Effector CD4-positive, alpha-beta T cell (primary cell): ENCODE results near the gene CD9.
"Not testable (repeated sequence)": the region's sequence is repeated elsewhere in the genome, so short reads cannot be mapped to it uniquely, and the experiment has no call there.

Experiments used
- DNase-seq: peaks from one replicate; pipeline ENCODE4 v3.0.0-alpha.2; 2020

CD9 gene

GRCh38 chr12:6180268-6181051 lies 19.7 kb upstream of the CD9 start:
- no peak for DNase-seq

GRCh38 chr12:6181166-6181565 lies 19.0 kb upstream of the CD9 start:
- no peak for DNase-seq

GRCh38 chr12:6181583-6182278 lies 18.5 kb upstream of the CD9 start:
- DNase-seq: no peak

DNA sequence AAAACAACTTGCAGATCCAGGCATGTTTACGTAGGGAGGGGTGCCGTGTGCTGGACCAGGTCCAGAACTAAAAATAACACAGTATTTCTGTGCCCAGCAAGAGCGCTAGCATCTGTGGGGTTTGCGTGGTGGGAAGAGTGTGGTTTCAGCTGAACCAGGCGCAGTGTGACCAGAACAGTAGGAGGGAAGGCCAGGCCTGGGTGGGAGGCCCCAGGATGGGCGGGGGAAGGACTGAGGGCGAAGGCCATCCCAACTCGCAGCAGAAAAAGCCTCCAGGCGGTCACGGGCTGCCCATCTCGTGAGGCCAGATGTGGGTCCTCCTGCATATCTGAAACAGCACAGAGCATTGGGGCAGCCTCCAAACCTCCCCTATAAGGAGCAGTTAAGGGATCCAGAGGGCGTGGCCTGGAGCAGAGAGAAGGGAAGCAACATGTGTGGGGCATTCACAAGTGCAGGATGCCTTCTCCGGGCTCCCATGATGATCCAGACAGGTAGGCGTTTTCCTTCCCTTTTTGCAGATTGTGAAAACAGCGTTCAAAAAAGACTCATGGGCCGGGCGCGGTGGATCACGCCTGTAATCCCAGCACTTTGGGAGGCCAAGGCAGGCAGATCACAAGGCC lies 17.8 kb upstream of the CD9 start:
- DNase-seq: no peak

- DNase-seq: no peak
Observed at GRCh38 chr12:6183689-6184428, 16.3 kb upstream of the CD9 start.

GRCh38 chr12:6185961-6186827 lies 14.0 kb upstream of the CD9 start:
- DNase-seq: no peak

- DNase-seq: no peak
Observed at GRCh38 chr12:6187948-6188793, 12.0 kb upstream of the CD9 start.

- DNase-seq: no peak
Observed at GRCh38 chr12:6189028-6189427, 11.2 kb upstream of the CD9 start.

DNA sequence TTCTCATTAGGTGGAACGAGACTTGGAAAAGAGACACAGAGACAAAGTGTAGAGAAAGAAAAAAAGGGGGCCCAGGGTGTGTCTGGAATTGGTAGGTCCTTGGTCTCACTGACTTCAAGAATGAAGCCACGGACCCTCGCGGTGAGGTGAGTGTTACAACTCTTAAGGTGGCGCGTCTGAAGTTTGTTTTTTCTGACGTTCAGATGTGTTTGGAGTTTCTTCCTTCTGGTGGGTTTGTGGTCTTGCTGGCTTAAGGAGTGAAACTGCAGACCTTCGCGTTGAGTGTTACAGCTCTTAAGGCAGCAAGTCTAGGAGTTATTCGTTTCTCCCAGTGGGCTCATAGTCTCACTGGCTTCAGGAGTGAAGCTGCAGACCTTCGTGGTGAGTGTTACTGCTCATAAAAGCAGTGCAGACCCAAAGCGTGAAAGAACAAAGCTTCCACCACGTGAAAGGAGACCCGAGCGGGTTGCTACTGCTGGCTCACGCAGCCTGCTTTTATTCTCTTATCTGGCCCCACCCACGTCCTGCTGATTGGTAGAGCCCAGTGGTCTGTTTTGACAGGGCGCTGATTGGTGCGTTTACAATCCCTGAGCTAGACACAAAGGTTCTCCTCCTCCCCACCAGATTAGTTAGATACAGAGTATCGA lies 10.1 kb upstream of the CD9 start:
- not testable (repeated sequence) for DNase-seq

GRCh38 chr12:6190767-6191530 lies 9.3 kb upstream of the CD9 start:
- DNase-seq: not testable (repeated sequence)

- no peak for DNase-seq
Observed at GRCh38 chr12:6192604-6193380, 7.4 kb upstream of the CD9 start.

- no peak for DNase-seq
Observed at GRCh38 chr12:6193853-6194815, 6.1 kb upstream of the CD9 start.

DNA sequence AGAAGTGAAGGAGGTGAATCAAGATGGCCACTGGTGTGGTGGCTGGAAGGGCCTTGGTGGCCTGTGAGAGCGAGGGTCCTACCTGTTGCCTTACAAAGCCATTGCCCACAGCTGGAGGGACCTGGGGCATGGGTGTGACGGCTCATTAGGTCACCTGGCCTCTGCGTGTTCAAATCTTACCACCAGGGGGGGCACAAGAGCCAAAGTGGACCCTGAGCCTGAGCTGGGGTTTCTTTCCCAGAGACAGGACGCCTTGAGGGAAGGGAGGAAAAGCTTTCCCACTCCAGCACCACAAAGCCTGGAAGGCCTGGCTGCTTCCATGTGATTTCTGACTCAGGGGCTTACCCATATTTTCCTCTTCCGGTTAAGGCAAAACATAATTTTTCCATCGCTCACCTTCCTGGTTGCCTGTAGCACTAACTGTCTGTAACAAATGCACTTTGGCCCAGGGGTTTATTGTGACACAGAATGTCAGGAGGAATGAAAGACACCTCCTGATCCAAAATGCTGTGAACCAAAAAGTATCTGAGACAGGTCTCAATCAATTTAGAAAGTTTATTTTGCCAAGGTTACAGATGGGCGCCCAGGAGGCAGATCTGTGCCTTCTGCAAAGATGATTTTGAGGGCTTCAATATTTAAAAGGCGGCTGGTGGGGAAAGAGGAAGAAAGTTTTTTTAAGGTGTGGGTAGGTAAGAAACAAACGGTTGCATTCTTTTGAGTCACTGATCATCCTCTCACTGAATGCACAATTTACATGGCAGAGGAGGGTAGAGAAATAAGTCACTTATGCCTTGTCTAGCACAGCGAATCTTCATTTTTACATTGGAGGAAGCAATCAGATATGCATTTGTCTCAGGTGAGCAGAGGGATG lies 4.3 kb upstream of the CD9 start:
- peak; percentile 66 for DNase-seq

DNA sequence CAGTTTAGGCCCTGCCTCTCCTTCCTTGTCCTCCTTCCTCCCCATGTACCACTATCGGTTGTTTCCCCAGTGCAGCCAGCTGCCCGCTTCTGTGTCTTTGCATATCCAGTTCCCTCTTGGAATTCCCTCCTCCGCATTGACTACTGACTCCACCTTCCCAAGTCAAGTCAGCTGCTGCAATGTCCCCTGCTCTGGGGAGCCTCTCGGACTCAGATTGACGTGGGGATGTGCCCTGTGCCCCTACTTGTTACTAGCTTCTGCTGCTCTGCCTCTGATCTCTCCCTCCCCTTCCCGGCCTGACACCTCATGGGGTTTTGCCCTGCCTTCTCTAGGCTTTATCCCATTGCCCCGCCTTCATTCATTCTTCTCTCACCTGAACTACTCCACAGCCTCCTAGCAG lies 2.1 kb upstream of the CD9 start:
- no peak for DNase-seq

DNA sequence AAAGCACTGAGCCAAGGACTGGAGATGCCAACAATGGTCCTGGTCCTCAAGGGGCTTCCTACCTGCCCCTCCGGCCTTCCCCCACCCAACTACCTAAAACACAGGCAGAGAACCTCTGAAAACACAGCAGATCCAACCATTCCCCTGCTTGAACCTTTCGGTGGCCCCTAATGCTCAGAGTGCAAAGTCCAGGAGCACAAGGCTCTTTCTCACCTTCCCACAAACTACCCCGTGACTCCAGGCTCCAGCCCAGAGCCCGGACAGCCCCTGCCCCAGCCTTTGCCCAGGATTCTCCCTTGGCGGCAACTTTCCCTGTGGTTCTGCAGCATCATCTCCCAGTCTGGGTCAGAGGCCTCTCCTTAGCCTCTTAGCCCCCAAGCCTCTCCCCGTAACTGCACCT lies 1.6 kb upstream of the CD9 start:
- no peak for DNase-seq

- no peak for DNase-seq
Observed at GRCh38 chr12:6198985-6199530, 1.1 kb upstream of the CD9 start.
